Natural killer cell (primary cell): ENCODE data around the gene SDHAF4. TPM values are rescaled to one million over a fixed set of nuclear protein-coding genes. Genes with fewer than 3 reads are reported as not detected.

Experiments used
- ATAC-seq, 3 donors: fragments of 150-1000 bp in 2 of 3; fragments of 200-7000 bp in 1 of 3; cut with Tn5 transposase; 1 replicate in 1 of 3; 2 replicates in 2 of 3; pipeline ENCODE4 v1.10.0; 2021; ENCODE audit warnings: mild to moderate bottlenecking in 2 of 3, moderate library complexity in 2 of 3
- DNase-seq, 2 donors: peaks; one replicate each; pipeline versions ENCODE4 v3.0.0 to v3.0.0-alpha.2; 2013 to 2021; ENCODE audit warnings: mixed read lengths in 1 of 2
- H3K27ac ChIP-seq: one replicate; pipeline ENCODE4 v1.5.1; 2013; ENCODE audit warnings: mild to moderate bottlenecking, low read length
- H3K27me3 ChIP-seq: one replicate; pipeline ENCODE4 v1.6.1; 2013; ENCODE audit warnings: low read length; ENCODE audit not compliant: control insufficient read depth, insufficient read depth
- H3K36me3 ChIP-seq: one replicate; pipeline ENCODE4 v1.6.1; 2013; ENCODE audit warnings: low read length; ENCODE audit not compliant: control insufficient read depth, insufficient read depth
- H3K4me1 ChIP-seq: one replicate; pipeline ENCODE4 v1.6.1; 2013; ENCODE audit warnings: low read length; ENCODE audit not compliant: control insufficient read depth, insufficient read depth
- H3K4me3 ChIP-seq: one replicate; pipeline ENCODE4 v1.5.1; 2013; ENCODE audit warnings: low read length
- H3K9me3 ChIP-seq: one replicate; pipeline ENCODE4 v1.6.1; 2013; ENCODE audit warnings: low read length; ENCODE audit not compliant: control insufficient read depth, insufficient read depth
- H3K27ac Mint-ChIP-seq, 2 donors: one replicate each; pipeline ENCODE4 v1.8.0; 2022; ENCODE audit warnings: mild to moderate bottlenecking in 2 of 2, mixed read lengths in 2 of 2, moderate library complexity in 1 of 2
- H3K27me3 Mint-ChIP-seq, 2 donors: one replicate each; pipeline ENCODE4 v1.8.0; 2022; ENCODE audit warnings: low read depth in 2 of 2, mixed read lengths in 2 of 2
- H3K36me3 Mint-ChIP-seq: one replicate; pipeline ENCODE4 v1.8.0; 2022; ENCODE audit warnings: mixed read lengths
- H3K4me1 Mint-ChIP-seq, 2 donors: one replicate each; pipeline ENCODE4 v1.8.0; 2022; ENCODE audit warnings: mixed read lengths in 2 of 2
- H3K4me3 Mint-ChIP-seq: one replicate; pipeline ENCODE4 v1.8.0; 2022; ENCODE audit warnings: mild to moderate bottlenecking, moderate library complexity, mixed read lengths
- H3K9me3 Mint-ChIP-seq, 2 donors: one replicate each; pipeline ENCODE4 v1.8.0; 2022; ENCODE audit warnings: mixed read lengths in 2 of 2
- CTCF ChIP-seq: fragments of 200-600 bp; IDR thresholded peaks from one replicate; pipeline ENCODE4 v1.8.0; 2022; ENCODE audit warnings: antibody characterized with exemption
- WGBS: methylation state at CpG from one replicate; pipeline ENCODE4 v1.1.7; 2013; ENCODE audit warnings: missing lambda C conversion rate; ENCODE audit not compliant: insufficient coverage; 5-methylcytosine and 5-hydroxymethylcytosine counted together
- intact Hi-C: fragments of 100-400 bp; cut with micrococcal nuclease; formaldehyde crosslinking; loops from one replicate; pipeline ENCODE4 v1.14.2; 2022
- total RNA-seq, 4 donors: library from RNA; stranded (reverse); fragments of 120-200 nt in 1 of 4; gene quantifications; one replicate each; pipeline versions ENCODE4 v1.2.3 to v1.2.4, GENCODE V29; 2013 to 2022

The SDHAF4 gene
- total RNA-seq, 3 donors from 2014 or later (not counting 1 experiment from before 2014, with no cell fraction given), result 2.7 to 7.1 (median 5.4) TPM

GRCh38 chr6:70524721-70525286, 41.9 kb upstream of the SDHAF4 start:
- H3K4me3 Mint-ChIP-seq, result no peak overlapping the region
- no peak for TF ChIP-seq CTCF
- H3K4me1 ChIP-seq, result no peaks in the 10 kb centered on the region
- no peaks in the 10 kb centered on the region for H3K4me1 Mint-ChIP-seq
- no peaks in the 10 kb centered on the region for H3K36me3 Mint-ChIP-seq
- H3K27me3 ChIP-seq, result no peaks in the 10 kb centered on the region
- no peaks in the 10 kb centered on the region for H3K9me3 Mint-ChIP-seq
- no peak overlapping the region for H3K4me3 ChIP-seq
- intact Hi-C loops, result no loop called here
- ATAC-seq (no peak), DNase-seq (no peak)
- H3K27ac Mint-ChIP-seq, result no peak overlapping the region
- H3K27ac ChIP-seq, result no peak overlapping the region
- H3K9me3 ChIP-seq, result no peaks in the 10 kb centered on the region
- 100% methylated on average over 3 of the region's 4 CpGs for WGBS
- H3K36me3 ChIP-seq, result no peaks in the 10 kb centered on the region
- no peaks in the 10 kb centered on the region for H3K27me3 Mint-ChIP-seq

DNA sequence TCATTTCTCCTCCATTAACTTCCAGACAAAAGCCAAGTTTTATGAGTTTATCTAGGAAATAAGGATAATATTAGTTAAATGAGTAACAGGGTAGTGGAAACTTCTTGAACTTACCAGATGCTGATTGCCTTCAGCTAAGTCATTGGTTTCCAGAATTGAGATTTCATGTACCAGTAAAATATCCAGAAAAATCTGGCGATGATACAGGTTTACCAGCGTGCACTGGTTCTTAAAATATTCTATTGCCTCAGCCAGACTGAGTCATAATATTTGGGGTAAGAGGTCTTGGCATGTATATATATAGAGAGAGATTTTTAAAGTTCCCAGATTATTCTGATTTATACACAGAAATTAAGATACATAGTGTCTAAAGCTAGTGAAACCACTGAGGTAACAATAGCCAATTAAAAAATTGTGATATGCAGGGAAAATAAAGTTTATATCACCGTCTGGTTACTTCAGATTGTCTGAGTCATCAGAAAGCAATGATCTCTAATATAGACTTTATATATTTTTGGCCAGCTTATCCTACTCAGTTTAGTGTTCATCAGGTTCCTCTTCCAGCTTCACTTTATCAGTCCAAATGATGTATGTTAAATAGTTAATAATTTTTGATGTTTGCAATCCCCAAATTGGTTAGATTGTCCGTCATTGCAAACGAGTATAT, 39.5 kb upstream of the SDHAF4 start:
- H3K4me1 Mint-ChIP-seq, result no peaks in the 10 kb centered on the region
- H3K27me3 ChIP-seq, result no peaks in the 10 kb centered on the region
- 100% methylated on average over 3 of the region's 5 CpGs for WGBS
- H3K4me3 ChIP-seq, result no peak overlapping the region
- H3K36me3 ChIP-seq, result no peaks in the 10 kb centered on the region
- ATAC-seq (no peak), DNase-seq (no peak)
- H3K9me3 Mint-ChIP-seq, result no peaks in the 10 kb centered on the region
- TF ChIP-seq CTCF, result no peak
- no peak overlapping the region for H3K27ac Mint-ChIP-seq
- H3K9me3 ChIP-seq, result no peaks in the 10 kb centered on the region
- no peak overlapping the region for H3K27ac ChIP-seq
- H3K4me3 Mint-ChIP-seq, result no peak overlapping the region
- intact Hi-C loops, result no loop called here
- no peaks in the 10 kb centered on the region for H3K36me3 Mint-ChIP-seq
- H3K27me3 Mint-ChIP-seq, result no peaks in the 10 kb centered on the region
- no peaks in the 10 kb centered on the region for H3K4me1 ChIP-seq

- H3K4me3 ChIP-seq, result no peak overlapping the region
- no peaks in the 10 kb centered on the region for H3K9me3 ChIP-seq
- TF ChIP-seq CTCF, result no peak
- no peaks in the 10 kb centered on the region for H3K27me3 ChIP-seq
- Mint-ChIP-seq H3K36me3 (no peaks in the 10 kb centered on the region), H3K27me3 (no peaks in the 10 kb centered on the region), H3K4me1 (no peaks in the 10 kb centered on the region), H3K4me3 (no peak overlapping the region), H3K27ac (no peak overlapping the region), H3K9me3 (no peaks in the 10 kb centered on the region)
- ATAC-seq (no peak), DNase-seq (no peak)
- no peak overlapping the region for H3K27ac ChIP-seq
- no peaks in the 10 kb centered on the region for H3K4me1 ChIP-seq
- WGBS, result no CpG with 5 or more reads among the region's 2 CpGs
- no peaks in the 10 kb centered on the region for H3K36me3 ChIP-seq
- intact Hi-C loops, result no loop called here
Measured at GRCh38 chr6:70530023-70530422, 36.7 kb upstream of the SDHAF4 start.

- H3K4me3 Mint-ChIP-seq, result no peak overlapping the region
- Histone ChIP-seq H3K36me3 (no peaks in the 10 kb centered on the region), H3K27ac (no peak overlapping the region), H3K9me3 (no peaks in the 10 kb centered on the region), H3K4me1 (no peaks in the 10 kb centered on the region), H3K4me3 (no peak overlapping the region), H3K27me3 (no peaks in the 10 kb centered on the region)
- DNase-seq (no peak), ATAC-seq (no peak)
- H3K27ac Mint-ChIP-seq, result no peak overlapping the region
- no peaks in the 10 kb centered on the region for H3K4me1 Mint-ChIP-seq
- no peaks in the 10 kb centered on the region for H3K9me3 Mint-ChIP-seq
- no peaks in the 10 kb centered on the region for H3K27me3 Mint-ChIP-seq
- WGBS, result 100% methylated on average over 1 of the region's 1 CpG
- no peak for TF ChIP-seq CTCF
- no peaks in the 10 kb centered on the region for H3K36me3 Mint-ChIP-seq
- intact Hi-C loops, result no loop called here
Measured at GRCh38 chr6:70531133-70531532, 35.6 kb upstream of the SDHAF4 start.
